Myocyte (in vitro differentiated cells): ENCODE results near the gene GRAMD2A. TPM values are rescaled to one million over a fixed set of nuclear protein-coding genes. Genes with fewer than 3 reads are reported as not detected.

Experiments
- DNase-seq: peaks from one replicate; pipeline ENCODE4 v3.0.0-alpha.2; 2012; ENCODE audit warnings: low read depth
- total RNA-seq: library from RNA; depleted of rRNA; stranded (reverse); fragments of >200 nt; gene quantifications from 2 replicates; pipeline ENCODE4 v1.2.3, GENCODE V29; 2014

The GRAMD2A gene
- total RNA-seq, 1 donor from 2014 or later = not detected

DNA sequence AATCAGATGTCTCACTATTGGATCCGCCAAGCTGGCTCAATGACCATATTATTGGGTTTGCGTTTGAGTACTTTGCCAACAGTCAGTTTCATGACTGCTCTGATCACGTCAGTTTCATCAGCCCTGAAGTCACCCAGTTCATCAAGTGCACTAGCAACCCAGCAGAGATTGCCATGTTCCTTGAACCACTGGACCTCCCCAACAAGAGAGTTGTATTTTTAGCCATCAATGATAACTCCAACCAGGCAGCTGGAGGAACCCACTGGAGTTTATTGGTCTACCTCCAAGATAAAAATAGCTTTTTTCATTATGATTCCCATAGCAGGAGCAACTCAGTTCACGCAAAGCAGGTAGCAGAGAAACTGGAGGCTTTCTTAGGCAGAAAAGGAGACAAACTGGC, 57.9 kb downstream of the GRAMD2A start:
- peak; percentile 77 for DNase-seq

DNA sequence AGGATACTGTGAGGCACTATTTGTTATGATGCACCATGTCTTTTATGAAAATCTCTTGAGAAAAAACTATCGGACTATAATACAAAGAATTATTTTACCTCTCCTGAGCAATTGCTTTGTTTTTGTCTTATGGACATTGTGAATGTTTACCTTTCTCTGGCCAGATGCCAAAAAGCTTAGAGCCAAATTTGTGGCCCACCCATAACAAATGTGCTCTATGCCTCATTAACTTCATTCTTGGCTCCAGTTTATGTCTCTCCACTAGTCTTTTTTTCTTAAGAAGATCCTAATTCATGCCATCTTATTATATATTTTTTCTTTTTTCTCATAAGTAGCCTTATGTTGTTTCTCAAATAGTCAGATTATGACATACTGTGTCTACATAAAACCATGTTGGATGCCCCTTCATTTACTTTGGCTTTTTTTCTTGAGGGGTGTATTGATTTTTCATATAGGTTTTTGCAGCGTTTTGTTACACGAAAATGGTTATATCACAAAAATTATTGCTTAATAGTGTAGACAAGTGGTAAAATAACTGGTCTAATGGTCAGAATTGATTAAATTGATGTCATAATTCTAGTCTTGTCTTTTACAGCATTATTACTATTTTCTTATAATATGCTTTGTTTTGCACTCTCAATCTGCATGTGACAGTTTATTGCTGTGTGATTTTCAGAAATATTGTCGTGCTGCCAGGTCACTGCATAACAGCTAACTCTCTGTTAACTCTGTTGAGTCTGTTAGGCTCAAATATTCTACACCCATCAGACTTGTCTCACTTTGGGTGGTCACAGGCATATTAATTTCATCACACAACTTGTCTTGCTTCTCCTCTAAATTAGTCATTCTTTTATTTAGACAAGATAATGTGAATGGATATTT, 61.2 kb downstream of the GRAMD2A start:
- DNase-seq = no peak

DNA sequence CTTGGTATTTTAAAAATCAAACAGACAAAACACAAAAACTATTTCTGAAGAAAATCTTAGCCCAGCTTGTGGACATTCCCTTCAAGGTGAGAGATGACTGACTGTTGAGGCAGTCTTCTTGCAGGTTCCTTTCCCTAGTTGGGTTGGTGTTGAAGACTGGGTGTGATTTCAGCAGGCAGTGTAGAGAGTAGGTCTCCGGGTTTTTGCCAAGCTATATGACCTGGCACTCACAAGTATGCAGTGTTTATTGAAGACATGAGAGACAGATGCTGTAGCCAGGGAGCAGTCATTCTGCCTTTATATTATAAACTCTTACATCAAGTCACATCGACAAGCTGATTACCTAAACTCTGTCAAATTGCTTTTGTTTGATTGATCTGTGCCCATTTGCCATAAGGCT, 61.9 kb downstream of the GRAMD2A start:
- DNase-seq = no peak

DNA sequence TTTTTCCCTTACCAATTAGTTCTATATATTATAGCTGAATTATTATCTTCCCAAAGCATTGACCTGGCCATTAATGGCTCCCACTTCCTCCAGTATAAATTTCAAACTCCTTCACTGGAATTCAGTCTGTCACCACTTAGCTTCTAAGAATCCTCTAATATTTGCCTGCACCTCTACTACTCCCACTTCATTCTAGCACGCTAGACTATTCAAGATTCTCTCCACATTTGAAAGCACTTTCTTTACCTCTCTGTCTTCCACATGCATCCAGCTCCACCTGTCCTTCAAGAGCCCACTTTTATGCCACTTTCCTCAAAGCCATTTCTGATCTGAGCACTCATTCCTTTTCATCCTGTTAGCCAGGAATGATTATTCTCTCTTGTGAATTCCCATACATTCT, 64.4 kb downstream of the GRAMD2A start:
- DNase-seq = no peak

DNA sequence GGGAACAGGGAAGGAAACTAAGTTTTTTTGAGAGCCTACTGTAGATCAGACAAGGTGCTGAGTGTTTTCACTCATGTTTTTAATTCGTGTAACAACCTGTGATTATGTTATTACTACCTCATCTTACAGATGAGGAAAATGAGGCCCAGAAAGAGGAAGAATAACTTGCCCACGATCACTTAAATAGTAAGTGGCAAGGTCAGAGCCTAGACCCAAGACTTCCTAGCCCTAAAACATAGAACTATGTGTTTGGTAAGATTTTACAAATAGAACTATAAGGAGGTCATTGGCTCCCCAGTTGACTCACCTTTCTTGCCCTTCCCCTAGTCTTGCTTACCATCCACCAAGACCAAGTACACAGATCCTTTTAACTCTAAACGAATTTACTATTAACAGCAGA, 65.7 kb downstream of the GRAMD2A start:
- no peak for DNase-seq

DNA sequence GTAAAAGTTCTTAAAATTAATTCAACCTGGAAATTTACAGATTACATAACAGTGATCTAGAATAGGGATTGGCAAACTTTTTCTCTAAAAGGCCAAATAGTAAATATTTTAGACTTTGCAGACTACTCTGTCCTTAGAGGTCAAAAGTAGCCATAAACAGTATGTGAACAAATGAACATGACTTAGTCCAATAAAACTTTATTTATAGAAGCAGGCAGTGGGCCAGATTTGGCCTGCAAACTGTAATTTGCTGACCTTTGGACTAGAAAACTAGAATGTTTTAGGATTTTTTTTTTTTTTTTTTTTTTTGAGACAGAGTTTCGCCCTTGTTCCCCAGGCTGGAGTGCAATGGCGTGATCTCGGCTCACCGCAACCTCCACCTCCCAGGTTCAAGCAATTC, 67.3 kb downstream of the GRAMD2A start:
- no peak for DNase-seq

DNA sequence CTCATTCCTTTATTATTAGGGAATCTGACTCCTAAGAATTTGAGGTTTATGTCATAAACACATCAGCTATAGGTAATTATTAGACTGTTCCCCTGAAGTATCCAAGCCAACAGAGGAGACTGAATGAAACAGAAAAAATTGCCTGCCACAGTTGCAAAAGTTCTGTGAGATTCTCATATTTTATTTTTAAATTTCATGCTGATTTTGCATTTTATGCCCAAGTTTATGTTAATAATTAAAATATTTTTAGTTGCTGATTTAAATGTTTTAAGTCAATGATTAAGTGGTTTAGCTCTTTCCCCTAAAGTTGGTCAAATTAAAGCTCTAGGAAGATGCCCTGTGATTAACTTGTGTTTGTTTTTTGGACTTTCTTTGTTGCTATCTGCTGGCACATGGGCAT, 69.2 kb downstream of the GRAMD2A start:
- DNase-seq = no peak

DNA sequence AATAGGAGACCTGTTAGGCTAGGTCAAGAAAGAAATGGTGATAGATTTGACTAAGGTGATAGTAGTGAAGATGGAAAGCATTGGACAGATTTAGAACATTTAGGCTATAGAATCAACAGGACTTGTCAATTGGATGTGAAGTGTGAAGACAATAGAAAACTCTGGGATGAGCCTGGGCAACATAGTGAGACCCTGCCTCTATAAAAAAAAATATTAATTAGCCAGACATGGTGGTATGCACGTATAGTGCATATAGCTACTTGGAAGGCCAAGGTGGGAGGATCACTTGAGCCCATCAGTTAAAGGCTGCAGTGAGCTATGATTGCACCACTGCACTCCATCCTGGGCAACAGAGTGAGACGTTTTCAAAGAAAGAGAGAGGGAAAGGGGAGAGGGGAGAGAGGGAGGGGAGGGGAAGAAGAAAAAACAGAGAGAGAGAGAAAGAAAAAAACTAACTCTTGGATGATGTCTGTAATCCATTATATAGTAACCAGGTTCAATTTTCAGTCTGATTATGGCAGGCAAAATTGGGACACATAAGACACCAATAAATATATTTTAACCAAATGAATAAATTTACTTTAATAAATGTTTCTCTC, 69.8 kb downstream of the GRAMD2A start:
- DNase-seq = no peak

DNA sequence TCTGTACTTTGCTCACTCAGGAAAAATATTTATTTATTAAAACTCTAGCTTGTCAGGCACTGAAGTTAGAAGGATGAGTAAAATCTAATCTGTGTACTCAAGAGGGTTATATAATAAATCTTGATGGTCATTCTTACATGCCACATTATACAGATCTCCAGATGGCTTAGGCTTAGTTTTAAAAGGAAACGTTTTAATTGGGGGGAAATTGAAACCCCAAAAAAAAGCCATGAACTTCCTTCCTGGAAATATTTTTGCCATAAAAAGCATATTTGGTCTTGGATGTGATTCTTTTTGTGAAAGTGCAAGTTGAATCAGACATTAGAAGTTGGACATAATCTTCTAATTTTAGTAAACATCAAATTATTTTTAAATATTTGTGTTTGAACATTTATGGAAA, 73.4 kb downstream of the GRAMD2A start:
- DNase-seq = no peak

DNA sequence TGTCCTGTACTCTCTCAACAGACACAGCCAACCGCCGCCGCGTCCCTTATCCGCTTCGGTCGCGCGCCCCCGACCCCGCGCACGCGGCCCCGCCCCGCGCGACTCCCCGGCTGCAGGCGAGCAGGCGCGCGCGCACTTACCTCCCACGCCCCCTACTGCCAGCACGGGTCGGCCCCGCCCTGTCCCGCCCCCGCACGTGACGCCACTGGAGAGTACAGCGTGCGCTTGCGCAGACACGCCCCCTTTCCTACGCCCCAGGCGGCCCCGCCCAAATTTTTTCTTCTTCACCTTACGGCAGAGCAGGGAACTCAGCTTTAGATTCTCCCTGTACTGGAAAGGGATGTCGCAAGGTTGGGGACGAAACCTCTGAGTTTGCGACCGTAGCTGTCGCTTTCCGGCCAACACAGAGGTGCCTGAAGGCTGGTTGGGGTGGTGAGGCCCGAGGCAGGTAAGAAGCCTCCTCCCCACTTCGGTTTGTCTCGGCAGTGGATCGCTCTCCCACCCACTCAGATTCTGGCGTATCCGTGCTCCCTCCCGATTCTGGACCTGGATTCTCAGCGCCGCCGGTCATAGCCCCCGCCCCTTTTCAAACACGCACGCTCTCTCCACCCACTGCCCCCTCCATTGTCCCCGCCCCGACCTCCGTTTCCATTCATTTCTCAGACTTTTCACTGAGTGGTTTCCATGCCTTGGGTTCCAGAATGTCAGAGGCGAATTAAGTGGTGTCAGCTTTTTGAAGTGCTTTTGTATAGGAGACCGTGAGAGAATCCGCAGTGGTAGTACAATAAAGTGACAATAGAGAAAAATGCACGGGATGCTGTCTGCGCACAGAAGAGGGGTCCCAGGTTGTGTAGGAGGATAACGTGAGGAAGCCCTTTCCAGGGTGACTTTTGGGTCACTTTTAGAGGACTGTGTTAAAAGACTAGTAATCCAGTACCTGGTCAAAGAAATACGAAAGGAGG, 79.3 kb downstream of the GRAMD2A start, which contains the start of the genes MYO9A and SENP8:
TSS of gene MYO9A (minus strand) at position 134 of the 962 bp plus-strand sequence. CDS start 71,587 bp downstream, outside the sequence.
TSS of gene SENP8 (plus strand) at position 387 of the 962 bp plus-strand sequence. CDS start 21,221 bp downstream, outside the sequence.
- peak; percentile 97 for DNase-seq

DNA sequence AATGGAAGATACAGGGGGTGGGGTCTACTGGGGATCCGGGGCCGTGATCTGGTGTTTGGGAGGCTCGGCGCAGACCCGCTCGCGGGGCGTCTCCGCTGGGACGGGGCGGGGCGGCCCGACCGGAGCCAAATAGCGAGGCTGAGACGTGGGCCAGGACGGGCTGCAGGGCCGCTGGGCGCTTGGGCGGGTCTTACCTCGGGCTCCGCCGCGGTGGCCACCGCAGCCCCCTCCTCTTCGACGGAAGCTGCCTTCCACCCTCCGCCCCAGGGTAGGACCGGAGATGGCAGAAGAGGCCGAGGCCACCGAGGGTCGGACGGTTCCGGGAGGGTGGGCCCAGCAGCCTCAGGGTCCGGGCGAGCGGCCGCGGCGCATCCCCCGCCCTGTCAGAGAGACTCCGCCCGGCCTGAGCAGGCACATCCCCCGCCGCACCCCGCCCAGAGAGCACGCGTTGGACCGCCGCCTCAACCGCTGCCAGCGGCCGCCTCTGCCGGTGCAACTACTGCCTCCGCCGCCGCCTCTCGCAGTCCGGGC, 80.0 kb downstream of the GRAMD2A start:
- DNase-seq = peak; percentile 82

DNA sequence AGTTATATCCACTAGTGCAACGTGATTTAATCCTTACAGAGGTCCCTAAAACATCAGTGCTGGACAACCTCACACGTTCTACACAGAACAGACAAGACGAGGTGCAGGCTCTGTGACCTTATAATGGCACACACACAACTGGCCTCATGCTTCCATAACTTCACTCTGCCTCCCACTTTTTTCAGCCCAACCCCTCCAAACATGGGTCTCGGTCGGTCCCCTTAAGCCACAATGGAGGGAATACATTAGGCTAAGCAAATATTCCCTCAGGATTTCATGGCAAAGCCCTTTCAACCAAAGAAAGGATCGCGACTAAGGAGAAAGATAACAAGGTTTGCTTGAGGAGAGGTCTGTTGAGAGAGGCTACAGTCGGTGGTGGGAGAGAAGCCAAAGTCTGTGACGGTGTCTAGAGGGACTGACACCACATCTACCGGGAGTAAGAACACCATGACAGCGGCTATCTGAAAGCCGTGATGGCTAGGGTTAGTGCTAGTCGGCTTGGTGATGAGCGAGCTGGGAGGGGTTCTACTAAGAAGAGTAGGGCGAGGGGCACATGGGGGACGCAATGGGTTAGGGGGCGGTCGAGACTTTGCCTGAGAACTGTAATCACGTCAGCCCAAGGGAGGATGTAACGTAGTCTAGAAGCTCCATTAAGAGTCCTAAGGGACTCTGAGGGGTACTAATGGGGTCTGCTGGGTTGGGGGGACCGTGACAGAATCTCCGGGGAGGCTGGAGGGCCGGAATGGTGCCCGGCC, 80.7 kb downstream of the GRAMD2A start:
- DNase-seq = peak; percentile 20

DNA sequence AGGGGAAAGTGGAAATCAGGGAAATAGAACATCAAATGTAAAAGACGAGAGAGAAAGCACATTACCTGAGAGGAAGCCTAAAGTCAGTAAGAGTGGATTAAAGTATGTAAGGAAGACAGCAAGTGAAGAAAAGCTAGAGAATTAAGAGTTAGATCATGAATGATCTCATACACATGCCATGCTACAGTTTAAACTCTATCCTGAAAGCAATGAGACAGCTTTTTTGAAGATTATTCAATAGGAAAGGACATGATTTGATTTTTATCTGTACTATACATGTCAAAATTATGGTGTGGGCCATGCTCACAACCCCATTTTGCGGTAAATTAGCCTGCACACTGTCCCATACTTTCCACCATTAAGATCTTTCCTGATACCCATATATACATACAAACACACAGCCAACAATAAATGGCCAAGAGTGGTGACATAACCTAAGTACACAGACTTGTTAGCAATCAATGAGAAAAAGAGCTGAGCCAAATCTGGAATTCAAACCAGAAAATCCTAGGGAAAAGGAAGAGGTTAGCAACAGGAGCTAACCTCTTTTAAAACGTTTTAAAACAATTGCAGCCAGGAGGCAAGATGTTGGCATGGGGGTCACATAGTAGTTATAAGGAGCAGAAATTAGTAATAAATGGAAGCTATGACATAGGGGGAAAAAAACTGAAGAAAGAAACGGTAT, 84.1 kb downstream of the GRAMD2A start:
- no peak for DNase-seq

DNA sequence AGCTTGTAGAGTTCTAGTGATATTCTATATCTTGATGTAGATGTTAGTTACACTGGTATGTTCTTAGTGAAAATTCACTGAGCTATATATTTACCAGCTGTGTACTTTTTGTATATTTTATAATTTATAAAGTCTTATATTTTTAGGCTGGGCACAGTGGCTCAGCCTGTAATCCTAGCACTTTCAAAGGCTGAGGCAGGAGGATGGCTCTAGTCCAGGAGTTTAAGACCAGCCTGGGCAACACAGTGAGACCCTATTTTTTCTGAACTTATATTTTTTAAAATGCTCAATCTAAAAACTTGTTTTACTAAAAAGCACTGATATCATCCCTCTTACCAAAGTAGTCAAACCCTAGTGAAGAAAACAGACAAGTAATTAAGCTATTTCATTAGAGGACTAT, 84.8 kb downstream of the GRAMD2A start:
- DNase-seq = no peak

DNA sequence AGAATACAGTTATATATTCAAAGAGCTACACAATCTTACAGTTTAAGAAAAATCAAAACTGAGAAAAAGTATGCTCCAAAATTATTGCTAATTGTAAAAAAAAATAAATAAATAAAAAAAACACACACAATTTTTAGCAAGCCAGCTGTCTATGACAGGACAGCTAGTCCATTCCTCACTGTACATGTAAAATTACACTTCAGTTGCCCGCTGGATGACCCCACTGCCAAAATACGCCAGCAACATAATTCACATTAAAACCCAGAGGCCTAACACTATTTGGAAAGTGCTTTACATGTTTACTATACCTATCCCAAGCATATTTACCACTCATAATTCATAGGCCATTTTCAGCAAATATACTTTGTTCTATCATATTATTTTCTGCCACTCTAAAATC, 85.5 kb downstream of the GRAMD2A start:
- DNase-seq = peak; percentile 43

DNA sequence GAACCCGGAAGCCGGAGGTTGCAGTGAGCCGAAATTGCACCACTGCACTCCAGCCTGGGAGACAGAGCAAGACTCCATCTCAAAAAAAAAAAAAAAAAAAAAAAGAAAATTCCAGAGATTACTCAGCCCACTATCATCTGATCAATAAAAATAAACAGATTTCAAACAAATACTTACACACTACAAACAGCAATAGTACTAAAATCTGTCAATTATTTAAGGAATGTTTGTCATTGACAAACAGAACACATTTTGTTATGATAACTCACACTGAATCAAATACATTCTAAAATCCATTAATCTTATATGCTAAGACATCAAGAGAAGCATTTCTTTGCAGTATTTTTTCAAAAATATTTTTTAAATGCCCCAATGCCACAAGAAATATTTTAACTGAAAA, 87.2 kb downstream of the GRAMD2A start:
- no peak for DNase-seq
